Brain microvascular endothelial cell (primary cell): Measurements from ENCODE around the gene OPA1.

Source experiments
- DNase-seq: peaks from one replicate; pipeline ENCODE4 v3.0.0-alpha.2; 2020
- H3K27ac ChIP-seq: fragments of 250-450 bp; sonication (Bioruptor Pico); 2 replicates; pipeline ENCODE4 v1.5.1; 2020; ENCODE audit warnings: mild to moderate bottlenecking, moderate library complexity
- H3K27me3 ChIP-seq: fragments of 250-450 bp; sonication (Bioruptor Pico); replicated peaks from 2 replicates; pipeline ENCODE4 v1.5.1; 2020; ENCODE audit warnings: mild to moderate bottlenecking
- H3K36me3 ChIP-seq: fragments of 250-450 bp; sonication (Bioruptor Pico); replicated peaks from 2 replicates; pipeline ENCODE4 v1.5.1; 2020; ENCODE audit warnings: mild to moderate bottlenecking
- H3K4me3 ChIP-seq: 2 replicates; pipeline ENCODE4 v1.5.1; 2011; ENCODE audit warnings: low read depth, mild to moderate bottlenecking, control low read depth, low read length, moderate library complexity
- CTCF ChIP-seq: IDR thresholded peaks from 2 replicates; pipeline ENCODE4 v1.5.1; 2011; ENCODE audit warnings: low read depth, mild to moderate bottlenecking, moderate library complexity, low read length, control low read depth, inconsistent platforms; ENCODE audit errors: missing control alignments
- in situ Hi-C: cut with HindIII; loops from 2 replicates; pipeline ENCODE4 v1.10.0; 2017; ENCODE audit warnings: low sequenced_read_pairs, low pct_ligation_motif_present

OPA1 gene

DNA sequence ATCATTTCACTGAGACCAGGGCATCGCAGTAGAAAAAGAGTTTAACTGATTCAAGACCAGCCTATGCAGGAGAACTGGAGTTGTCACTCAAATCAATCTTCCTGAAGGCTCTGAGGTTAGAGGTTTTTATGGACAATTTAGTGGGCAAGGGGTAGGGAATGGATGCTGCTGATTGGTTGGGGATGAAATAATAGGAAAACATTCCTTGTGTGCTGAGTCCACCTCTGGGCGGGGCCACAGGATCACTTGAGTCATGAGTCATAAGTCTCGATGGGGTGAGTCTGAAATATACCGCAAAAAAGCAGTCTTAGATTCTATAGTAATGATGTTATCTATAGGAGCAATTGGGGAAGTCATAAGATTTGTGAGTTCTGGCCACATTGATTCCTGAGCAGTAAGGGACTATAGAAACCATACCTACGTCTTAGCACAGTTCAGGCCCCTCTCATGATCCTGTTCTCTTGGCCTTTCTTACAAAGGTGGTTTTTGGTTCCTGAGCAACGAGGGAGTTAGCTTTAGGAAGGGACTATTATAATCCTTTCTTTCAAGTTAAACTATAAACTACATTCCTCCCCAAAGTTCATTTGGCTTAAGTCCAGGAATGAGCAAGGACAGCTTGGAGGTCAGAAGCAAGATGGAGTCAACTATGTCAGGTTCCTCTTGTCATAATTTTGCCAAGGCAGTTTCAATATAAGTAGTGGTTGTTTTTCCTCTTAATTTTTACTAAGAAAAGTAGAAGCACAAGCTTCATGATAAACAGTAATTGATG is 2.7 kb upstream of the OPA1 start:
- no peaks in the 10 kb centered on the region for H3K27me3 ChIP-seq
- no peak for TF ChIP-seq CTCF
- H3K36me3 ChIP-seq = no peaks in the 10 kb centered on the region
- DNase-seq = peak; percentile 92
- in situ Hi-C loops = loop anchor here (25.0 kb wide), 1 partner anchor 778 kb away; no protein-coding TSS in a partner anchor
- H3K27ac ChIP-seq = peak overlapping the region; percentile 69
- H3K4me3 ChIP-seq = no peak overlapping the region

- in situ Hi-C loops = loop anchor here (25.0 kb wide), 1 partner anchor 781 kb away; no protein-coding TSS in a partner anchor
- TF ChIP-seq CTCF = no peak
- H3K4me3 ChIP-seq = peak overlapping the region; percentile 92
- H3K27ac ChIP-seq = peak overlapping the region; percentile 87
- H3K36me3 ChIP-seq = peaks cover 7% of the 10 kb centered on the region
- no peaks in the 10 kb centered on the region for H3K27me3 ChIP-seq
- DNase-seq = peak; percentile 11
These were observed 641 bp downstream of the OPA1 start for GRCh38 chr3:193593668-193594030.

GRCh38 chr3:193594946-193595689 is 2.1 kb downstream of the OPA1 start:
- no peaks in the 10 kb centered on the region for H3K27me3 ChIP-seq
- H3K27ac ChIP-seq = no peak overlapping the region
- no peak for TF ChIP-seq CTCF
- H3K4me3 ChIP-seq = no peak overlapping the region
- H3K36me3 ChIP-seq = peaks cover 7% of the 10 kb centered on the region
- in situ Hi-C loops = loop anchor here (25.0 kb wide), 1 partner anchor 783 kb away; no protein-coding TSS in a partner anchor
- DNase-seq = peak; percentile 18

DNA sequence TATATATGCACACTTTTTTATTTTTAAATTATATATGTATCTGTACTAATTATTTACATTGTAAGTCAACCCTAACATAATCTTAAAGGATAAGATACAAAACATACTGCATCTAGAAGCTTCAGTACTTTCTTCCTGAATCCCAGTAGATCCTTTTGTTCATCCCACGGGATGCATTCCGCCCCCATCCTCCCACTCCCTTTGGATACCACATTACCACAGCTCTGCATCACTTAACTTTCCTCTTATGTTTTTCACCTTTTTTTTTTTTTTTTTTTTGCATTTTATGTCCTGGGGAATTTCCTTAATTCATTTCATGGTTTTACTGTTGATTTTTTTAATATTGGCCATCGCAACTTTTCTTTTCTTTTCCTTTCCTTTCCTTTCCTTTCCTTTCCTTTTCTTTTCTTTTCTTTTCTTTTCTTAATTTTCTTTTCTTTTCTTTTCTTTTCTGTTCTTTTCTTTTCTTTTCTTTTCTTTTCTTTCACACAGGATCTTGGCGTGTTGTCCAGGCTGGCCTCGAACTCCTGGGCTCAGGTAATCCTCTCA is 3.0 kb downstream of the OPA1 start:
- H3K36me3 ChIP-seq = peaks cover 7% of the 10 kb centered on the region
- no peak overlapping the region for H3K27ac ChIP-seq
- in situ Hi-C loops = loop anchor here (25.0 kb wide), 1 partner anchor 784 kb away; no protein-coding TSS in a partner anchor
- TF ChIP-seq CTCF = no peak
- no peak overlapping the region for H3K4me3 ChIP-seq
- H3K27me3 ChIP-seq = no peaks in the 10 kb centered on the region
- DNase-seq = no peak

GRCh38 chr3:193598202-193598601 is 5.2 kb downstream of the OPA1 start:
- DNase-seq = no peak
- in situ Hi-C loops = loop anchor here (25.0 kb wide), 1 partner anchor 786 kb away; no protein-coding TSS in a partner anchor
- Histone ChIP-seq H3K36me3 (peaks cover 8% of the 10 kb centered on the region), H3K27me3 (no peaks in the 10 kb centered on the region), H3K4me3 (no peak overlapping the region), H3K27ac (no peak overlapping the region)
- no peak for TF ChIP-seq CTCF
